Adrenal gland (tissue), 5 donors: ENCODE results near the gene COL8A2.

Source experiments
- CTCF ChIP-seq, 6 experiments: fragments of 450-650 bp in 4 of 6; fragments of 200-600 bp in 2 of 6; sonication (generic) in 1 of 6; IDR thresholded peaks; 1 replicate in 5 of 6; 2 replicates in 1 of 6; pipeline versions ENCODE4 v1.5.1 to v1.8.0; 2016 to 2021; ENCODE audit warnings: antibody characterized with exemption in 6 of 6, mild to moderate bottlenecking in 2 of 6, moderate library complexity in 1 of 6
- POLR2A ChIP-seq, 2 donors: fragments of 450-650 bp; IDR thresholded peaks; one replicate each; pipeline ENCODE4 v1.6.1; 2017; ENCODE audit warnings: antibody characterized with exemption in 2 of 2, mild to moderate bottlenecking in 2 of 2, moderate library complexity in 1 of 2
- donor health status: DM: no; HTN: no; CAD: no.

- no peak for TF ChIP-seq POLR2A (IDR thresholded peaks at IDR 0.05)
- TF ChIP-seq CTCF (IDR thresholded peaks at IDR 0.05) = no peak
Measured at GRCh38 chr1:36153476-36153875, 28.5 kb upstream of the COL8A2 start.
